OCI-LY3 (cell line): ENCODE results near the gene HDAC6.

ENCODE experiments used
- EZH2phosphoT487 ChIP-seq: fragments of 200-600 bp; shearing (Covaris generic); IDR thresholded peaks from 2 replicates; pipeline ENCODE4 v1.6.1; 2018; ENCODE audit warnings: antibody characterized with exemption, mixed run types, low read depth
- TF ChIP-seq, protein P1 (sequence below): fragments of 200-600, 300-600 bp; sonication (generic); IDR thresholded peaks from 2 replicates; pipeline ENCODE4 v1.5.1; 2014; ENCODE audit warnings: antibody characterized with exemption, low read length, low read depth

GRCh38 chrX:48848847-48849246, 47.0 kb downstream of the HDAC6 start:
- TF ChIP-seq, protein P1, sequence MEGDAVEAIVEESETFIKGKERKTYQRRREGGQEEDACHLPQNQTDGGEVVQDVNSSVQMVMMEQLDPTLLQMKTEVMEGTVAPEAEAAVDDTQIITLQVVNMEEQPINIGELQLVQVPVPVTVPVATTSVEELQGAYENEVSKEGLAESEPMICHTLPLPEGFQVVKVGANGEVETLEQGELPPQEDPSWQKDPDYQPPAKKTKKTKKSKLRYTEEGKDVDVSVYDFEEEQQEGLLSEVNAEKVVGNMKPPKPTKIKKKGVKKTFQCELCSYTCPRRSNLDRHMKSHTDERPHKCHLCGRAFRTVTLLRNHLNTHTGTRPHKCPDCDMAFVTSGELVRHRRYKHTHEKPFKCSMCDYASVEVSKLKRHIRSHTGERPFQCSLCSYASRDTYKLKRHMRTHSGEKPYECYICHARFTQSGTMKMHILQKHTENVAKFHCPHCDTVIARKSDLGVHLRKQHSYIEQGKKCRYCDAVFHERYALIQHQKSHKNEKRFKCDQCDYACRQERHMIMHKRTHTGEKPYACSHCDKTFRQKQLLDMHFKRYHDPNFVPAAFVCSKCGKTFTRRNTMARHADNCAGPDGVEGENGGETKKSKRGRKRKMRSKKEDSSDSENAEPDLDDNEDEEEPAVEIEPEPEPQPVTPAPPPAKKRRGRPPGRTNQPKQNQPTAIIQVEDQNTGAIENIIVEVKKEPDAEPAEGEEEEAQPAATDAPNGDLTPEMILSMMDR, result no peak
- TF ChIP-seq EZH2phosphoT487, result no peak
